Gastrocnemius medialis (tissue), 4 donors: ENCODE measurements around the gene NKD2.

Experiments used
- POLR2A ChIP-seq, 2 donors: fragments of 450-650 bp; IDR thresholded peaks; one replicate each; pipeline ENCODE4 v1.6.1; 2017; ENCODE audit warnings: antibody characterized with exemption in 2 of 2, mild to moderate bottlenecking in 2 of 2, moderate library complexity in 2 of 2
- TF ChIP-seq, protein P1 (sequence below), 5 experiments: fragments of 450-650 bp in 3 of 5; fragments of 200-600 bp in 2 of 5; sonication (generic) in 2 of 5; IDR thresholded peaks in 4 of 5; conservative IDR thresholded peaks in 1 of 5; 1 replicate in 4 of 5; 2 replicates in 1 of 5; pipeline ENCODE4 v1.5.1; 2016 to 2019; ENCODE audit warnings: antibody characterized with exemption in 5 of 5, mild to moderate bottlenecking in 3 of 5, moderate library complexity in 3 of 5

DNA sequence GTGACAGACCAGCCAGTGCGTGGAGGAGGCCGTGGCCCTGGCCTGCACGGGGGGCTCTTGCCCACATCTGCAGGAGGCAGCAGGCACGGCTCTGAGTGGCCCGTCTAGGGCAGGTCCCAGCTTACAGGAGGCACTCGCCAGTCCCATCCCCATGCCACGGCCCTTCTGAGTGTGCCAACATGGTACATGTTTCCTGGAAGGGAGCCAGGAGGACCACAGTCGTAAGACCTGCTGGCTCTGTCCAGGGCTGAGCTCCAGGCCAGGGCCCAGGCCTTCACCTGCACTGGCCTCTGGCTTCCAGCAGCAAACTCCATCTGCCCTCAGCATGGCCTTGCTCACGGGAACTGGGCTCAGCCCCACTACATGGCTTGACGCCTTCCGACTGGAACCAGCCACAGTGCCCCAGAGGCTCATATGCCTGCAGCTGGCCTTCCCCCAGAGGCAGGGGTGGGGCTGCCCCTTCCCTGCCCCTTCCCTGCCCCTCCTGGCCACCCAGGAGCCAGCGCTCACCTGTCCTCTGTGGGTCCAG lies 3.8 kb downstream of the NKD2 start:
- TF ChIP-seq POLR2A (IDR thresholded peaks at IDR 0.05), result no peak
- TF ChIP-seq, protein P1, sequence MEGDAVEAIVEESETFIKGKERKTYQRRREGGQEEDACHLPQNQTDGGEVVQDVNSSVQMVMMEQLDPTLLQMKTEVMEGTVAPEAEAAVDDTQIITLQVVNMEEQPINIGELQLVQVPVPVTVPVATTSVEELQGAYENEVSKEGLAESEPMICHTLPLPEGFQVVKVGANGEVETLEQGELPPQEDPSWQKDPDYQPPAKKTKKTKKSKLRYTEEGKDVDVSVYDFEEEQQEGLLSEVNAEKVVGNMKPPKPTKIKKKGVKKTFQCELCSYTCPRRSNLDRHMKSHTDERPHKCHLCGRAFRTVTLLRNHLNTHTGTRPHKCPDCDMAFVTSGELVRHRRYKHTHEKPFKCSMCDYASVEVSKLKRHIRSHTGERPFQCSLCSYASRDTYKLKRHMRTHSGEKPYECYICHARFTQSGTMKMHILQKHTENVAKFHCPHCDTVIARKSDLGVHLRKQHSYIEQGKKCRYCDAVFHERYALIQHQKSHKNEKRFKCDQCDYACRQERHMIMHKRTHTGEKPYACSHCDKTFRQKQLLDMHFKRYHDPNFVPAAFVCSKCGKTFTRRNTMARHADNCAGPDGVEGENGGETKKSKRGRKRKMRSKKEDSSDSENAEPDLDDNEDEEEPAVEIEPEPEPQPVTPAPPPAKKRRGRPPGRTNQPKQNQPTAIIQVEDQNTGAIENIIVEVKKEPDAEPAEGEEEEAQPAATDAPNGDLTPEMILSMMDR (IDR thresholded peaks at IDR 0.05 in 4 of 5, conservative IDR thresholded peaks at IDR 0.05 in 1 of 5), result no peak
